Stimulated activated CD4-positive, alpha-beta T cell treated with anti-CD3 and anti-CD28 coated beads, Interleukin-4, amount 100 ng/mL, for 24 hours (primary cell): ENCODE data around the gene CD6.
"Not testable (repeated sequence)": the region's sequence is repeated elsewhere in the genome, so short reads cannot be mapped to it uniquely, and the experiment has no call there.

Source experiments
- DNase-seq: peaks from one replicate; pipeline ENCODE4 v3.0.0-alpha.2; 2020

Gene CD6

DNA sequence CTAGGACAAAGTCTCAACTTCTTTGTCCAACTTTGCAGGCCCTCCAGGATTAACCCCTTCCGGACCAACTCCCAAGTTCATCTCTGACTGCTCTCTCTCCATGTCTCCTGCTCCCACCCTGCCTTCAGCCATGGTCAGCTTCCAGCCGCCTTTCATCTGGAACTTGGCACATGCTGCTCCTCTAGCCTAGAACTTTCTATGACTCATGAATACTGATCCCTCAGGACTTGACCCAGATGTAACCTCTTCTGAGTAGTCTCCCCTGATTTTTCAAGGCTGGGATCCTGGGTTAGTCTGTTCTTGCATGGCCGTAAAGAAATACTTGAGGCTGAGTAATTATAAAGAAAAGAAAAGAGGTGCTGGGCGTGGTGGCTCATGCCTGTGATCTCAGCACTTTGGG, 14.3 kb upstream of the CD6 start:
- DNase-seq: no peak

DNA sequence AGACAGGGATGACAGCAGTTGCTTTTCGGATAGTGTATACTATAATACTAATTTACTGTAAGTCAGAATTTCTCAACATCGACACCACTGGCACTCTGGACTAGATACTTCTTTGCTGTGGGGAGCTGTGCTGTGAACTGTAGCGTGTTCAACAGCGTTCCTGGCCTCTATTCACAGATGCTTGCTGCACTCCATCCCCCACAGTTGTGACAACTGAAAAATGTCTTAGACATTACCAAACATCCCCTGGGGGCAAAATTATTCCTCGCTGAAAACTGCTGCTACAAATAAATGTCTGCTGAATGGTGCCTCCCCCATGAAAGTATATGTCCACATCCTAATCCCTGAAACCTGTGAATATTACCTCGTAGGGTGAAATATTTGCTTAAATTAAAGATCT, 12.0 kb upstream of the CD6 start:
- no peak for DNase-seq

DNA sequence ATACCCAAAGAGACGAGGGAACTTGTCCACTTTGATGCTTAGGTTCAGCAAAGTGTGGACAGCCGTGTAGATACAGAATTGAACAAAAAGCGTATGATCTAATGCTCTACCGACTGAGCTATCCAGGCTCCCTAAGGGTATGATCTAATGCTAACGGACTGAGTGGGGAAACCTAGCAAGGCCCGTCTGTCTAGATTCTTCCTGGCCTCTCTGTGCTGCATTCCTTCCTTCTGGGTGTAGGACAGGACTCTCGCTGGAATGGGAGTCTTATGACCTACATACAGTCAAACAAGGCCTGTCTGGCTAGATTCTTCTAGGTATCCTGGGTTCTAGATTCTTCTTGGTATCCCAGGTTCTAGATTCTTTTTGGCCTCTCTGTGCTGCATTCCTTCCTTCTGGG, 11.1 kb upstream of the CD6 start:
- no peak for DNase-seq

- DNase-seq: no peak
These were observed 6.7 kb upstream of the CD6 start for GRCh38 chr11:60964801-60965200.

- DNase-seq: no peak
These were observed 4.6 kb upstream of the CD6 start for GRCh38 chr11:60966890-60967289.

DNA sequence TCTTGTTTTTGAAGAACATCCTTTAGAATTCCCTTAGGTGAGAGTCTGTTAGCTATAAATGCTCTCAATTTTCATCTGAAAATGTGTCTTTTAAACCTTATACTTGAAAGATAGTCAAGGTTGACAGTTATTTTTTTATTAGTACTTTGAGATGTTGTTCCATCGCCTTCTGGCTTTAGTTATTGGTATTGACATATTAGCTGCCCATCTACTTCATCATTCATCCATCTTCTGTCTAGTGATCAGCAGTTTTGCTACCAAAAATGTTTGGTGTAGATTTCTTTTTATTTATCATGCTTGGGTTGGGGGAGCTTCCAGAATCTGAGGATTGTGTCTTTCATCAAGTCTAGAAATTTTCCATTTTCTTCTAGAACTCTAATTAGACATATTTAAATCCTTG, 3.3 kb upstream of the CD6 start:
- no peak for DNase-seq

DNA sequence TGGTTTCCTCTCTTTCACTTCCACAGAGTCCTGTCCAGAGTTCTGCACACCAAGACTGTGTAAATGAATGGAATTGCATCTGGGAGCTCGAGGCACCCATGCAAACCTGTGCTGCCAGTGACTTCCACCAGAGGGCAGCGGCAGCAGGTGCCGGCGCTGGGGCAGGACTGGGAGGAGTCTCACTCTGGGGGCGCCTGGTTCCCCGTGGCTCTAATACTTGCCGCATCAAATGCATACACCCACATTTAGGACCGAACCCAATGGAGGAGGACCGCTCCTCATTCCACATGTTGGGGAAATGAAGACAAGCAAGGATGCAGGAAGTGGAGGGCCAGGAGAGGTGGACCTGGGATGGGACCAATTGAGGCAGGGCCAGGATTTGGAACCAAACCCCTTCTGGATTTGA, 1.1 kb upstream of the CD6 start:
- DNase-seq: peak; percentile 85

GRCh38 chr11:60970890-60971289, 590 bp upstream of the CD6 start:
- no peak for DNase-seq

DNA sequence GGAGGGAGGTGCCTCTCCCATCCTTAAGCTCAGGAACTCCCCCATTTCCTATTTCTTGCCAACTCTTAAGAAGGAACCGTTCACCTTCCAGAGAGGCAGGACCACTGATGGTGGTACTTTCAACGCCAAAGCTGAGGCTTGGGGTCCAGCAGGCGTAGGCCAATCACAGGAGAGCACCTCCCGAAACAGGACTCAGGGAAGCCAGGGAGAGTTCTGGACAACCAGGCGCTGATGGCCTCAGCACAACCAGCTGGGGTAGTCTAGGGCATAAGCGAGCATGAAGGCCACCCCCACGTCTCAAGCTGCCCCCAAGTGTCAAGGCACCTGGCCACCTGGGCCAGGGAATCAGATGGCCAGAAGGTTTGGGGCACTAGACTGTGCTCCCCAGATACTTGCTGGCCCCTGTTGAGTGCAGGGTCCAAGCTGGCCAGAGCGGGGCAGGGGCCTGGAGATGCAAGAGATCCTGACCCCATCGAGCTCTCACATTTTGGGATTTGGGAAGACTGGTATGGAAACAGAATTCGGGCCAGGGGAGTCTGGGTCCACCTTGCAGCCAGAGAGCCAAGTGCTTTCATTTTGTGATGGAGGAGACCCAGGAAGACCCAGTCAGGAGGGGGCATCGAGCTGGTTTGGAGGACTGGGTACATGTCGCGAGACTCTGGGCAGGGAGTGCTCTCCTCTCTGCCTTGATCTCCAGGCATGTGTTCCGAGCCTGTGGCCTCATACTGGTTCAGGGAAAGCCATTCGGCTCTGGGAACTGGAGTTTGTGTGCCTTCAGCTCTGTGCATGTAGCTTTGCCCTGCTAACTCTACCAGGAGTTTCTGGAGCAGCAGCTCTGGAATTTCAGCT, 926 bp downstream of the CD6 start:
- DNase-seq: no peak

GRCh38 chr11:60973699-60974098, 2.2 kb downstream of the CD6 start:
- DNase-seq: no peak

DNA sequence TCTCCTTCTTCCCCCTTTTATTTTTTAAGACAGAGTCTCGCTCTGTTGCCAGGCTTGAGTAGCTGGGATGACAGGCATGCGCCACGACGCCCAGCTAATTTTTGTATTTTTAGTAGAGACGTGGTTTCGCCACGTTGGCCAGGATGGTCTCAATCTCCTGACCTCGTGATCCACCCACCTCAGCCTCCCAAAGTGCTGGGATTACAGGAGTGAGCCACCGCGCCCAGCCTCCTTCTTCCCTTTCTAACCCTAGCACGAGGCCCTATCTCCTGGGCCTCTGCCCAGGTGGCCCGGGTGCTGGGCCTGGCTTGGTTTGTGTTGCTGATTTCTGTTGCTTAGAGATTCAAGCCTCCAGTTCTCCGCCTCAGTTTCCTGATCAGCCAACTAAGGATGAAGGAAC, 2.8 kb downstream of the CD6 start:
- not testable (repeated sequence) for DNase-seq

- no peak for DNase-seq
These were observed 3.2 kb downstream of the CD6 start for GRCh38 chr11:60974726-60975125.

GRCh38 chr11:60977224-60977623, 5.7 kb downstream of the CD6 start:
- DNase-seq: no peak

DNA sequence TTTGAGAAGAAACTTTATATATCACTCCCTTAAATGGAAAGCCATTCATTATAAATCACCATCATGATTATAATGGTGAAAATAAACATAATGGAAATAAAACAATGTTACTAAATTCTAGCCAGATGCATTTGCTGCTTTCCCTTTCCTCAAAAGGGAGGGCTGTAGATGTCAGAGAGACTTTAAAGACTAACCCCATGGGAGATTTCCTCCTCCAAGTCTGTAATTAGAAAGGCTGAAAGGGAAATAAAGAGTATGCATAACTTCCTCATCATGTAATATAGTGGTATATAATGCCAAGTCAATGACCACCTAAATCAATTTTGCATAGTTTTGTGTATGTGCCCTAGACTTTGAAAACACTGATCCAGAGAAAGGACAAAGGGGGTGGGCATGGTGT, 6.4 kb downstream of the CD6 start:
- DNase-seq: no peak

DNA sequence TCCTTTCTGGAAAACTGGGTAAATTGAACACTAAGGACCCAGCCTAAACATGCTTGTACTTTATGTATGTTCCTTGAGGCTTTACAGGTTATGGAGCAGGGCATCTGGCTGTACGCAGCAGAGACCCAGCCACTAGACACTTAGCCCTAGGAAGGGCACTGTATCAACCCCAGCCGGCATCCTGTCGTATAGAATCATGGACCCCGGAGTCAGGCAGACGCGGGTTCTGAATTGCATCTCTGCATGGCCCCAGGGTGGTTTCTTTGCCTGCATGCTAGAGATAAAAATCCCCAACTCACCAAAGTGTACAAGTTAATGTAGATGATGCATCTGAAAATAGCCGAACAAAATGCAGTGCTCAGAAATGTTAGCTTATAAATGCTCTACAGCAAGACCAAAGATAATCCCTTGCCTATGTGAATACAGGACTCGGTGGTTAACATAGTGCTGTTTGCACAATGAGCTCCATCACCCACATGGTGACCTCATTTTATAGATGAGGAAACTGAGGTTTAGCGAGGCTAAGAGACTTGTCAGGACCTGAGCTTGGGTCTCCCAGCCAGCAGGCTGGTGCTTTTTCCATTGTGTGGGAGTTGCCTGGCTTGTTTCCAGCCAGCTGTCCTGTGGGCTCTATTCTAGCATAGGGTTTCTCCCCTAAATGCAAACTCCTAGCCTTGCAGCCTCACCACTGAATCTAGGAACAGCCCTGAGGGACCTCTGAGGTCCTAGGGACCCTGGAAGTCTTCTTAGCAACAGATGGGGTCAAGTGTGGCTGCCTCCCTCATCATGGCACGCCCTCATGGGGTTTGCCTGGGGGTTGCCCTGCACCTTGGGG, 7.3 kb downstream of the CD6 start:
- peak; percentile 81 for DNase-seq

- DNase-seq: no peak
These were observed 10.0 kb downstream of the CD6 start for GRCh38 chr11:60981515-60981914.

GRCh38 chr11:60982184-60982583, 10.7 kb downstream of the CD6 start:
- DNase-seq: no peak

GRCh38 chr11:60984149-60984548, 12.7 kb downstream of the CD6 start:
- DNase-seq: no peak

DNA sequence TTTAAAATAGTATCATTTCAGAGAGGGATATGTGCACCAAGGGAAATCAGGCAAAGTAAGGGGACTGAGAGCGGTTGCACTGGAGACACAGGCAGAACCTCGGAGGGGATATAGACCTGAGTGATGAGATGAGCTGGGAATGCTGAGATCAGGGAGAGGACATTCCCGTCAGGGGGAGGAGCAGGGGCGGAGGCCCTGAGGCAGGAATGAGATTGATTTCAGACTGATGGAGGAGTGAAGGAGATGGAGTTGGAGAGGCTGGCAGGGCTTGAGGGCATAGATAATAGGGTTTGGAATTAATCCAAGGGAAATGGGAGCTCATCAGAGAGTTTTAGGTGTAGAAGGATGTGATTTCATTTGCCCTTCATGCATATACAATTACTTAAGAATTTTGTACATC, 13.2 kb downstream of the CD6 start:
- DNase-seq: no peak

DNA sequence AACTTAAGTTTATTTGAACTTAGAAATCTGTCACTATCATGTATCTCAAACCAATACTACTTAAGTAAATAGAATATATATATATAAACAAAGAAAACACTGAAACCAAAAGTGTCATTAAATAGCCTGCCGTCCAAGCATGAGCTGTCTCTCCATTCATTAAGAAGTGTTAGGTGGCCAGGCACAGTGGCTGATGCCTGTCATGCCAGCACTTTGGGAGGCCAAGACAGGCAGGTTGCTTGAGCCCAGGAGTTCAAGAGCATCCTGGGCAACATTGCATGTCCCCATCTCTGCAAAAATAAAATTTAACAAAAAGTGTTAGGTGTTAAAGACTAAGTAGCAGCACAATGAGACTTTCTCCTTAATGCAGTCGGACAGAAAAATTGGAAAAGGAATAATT, 14.0 kb downstream of the CD6 start:
- no peak for DNase-seq

- peak; percentile 93 for DNase-seq
These were observed 14.8 kb downstream of the CD6 start for GRCh38 chr11:60985991-60986915.

GRCh38 chr11:60987577-60988277, 16.2 kb downstream of the CD6 start:
- peak; percentile 82 for DNase-seq

DNA sequence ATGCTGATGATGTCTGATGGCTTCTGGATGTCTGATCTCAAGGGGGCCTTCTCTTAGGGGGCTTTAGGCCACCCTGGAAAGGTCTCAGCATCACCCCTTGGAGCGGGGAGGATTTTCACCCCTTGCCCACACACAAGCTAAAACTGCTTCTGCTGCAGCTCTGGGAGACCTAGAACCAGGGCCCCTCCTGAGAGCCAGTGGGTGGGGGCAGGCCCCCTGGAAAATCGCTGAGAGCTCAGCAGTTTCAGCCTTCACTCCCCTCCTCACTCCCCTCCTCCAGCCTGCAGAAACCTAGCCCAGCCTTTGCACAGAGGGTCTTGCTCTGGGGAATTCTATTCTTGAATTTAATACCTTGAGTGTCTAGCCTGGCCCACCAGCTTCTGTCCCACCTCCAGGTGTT, 17.2 kb downstream of the CD6 start:
- DNase-seq: no peak
